SU-DHL-6 (cell line): ENCODE data around the gene SLC47A1.

ENCODE experiments used
- H2AFZ ChIP-seq: fragments of 200-600 bp; sonication (generic); 2 replicates; pipeline ENCODE4 v1.6.1; 2014; ENCODE audit warnings: low read depth, mild to moderate bottlenecking, moderate library complexity, mixed read lengths, antibody characterized with exemption, low read length; ENCODE audit not compliant: severe bottlenecking
- H3F3A ChIP-seq: fragments of 200-600 bp; shearing (Covaris generic); 2 replicates; pipeline ENCODE4 v1.6.0; 2016; ENCODE audit warnings: antibody characterized with exemption, mild to moderate bottlenecking; ENCODE audit not compliant: insufficient read depth
- H3K27ac ChIP-seq: fragments of 200-600 bp; sonication (generic); 2 replicates; pipeline ENCODE4 v1.5.1; 2016; ENCODE audit warnings: low read depth, mild to moderate bottlenecking, low read length, moderate library complexity, mixed read lengths
- H3K27me3 ChIP-seq: fragments of 200-600 bp; sonication (generic), shearing (Covaris generic); 2 replicates; pipeline ENCODE4 v1.6.0; 2014; ENCODE audit warnings: mild to moderate bottlenecking, low read length
- H3K36me3 ChIP-seq: fragments of 200-600 bp; sonication (generic); 2 replicates; pipeline ENCODE4 v1.6.1; 2014; ENCODE audit warnings: mild to moderate bottlenecking, low read length, mixed read lengths
- H3K4me2 ChIP-seq: fragments of 300-600, 200-600 bp; shearing (Covaris generic), sonication (generic); 2 replicates; pipeline ENCODE4 v1.6.0; 2014; ENCODE audit warnings: low read length, low read depth, mild to moderate bottlenecking; ENCODE audit not compliant: poor library complexity, severe bottlenecking
- H3K4me3 ChIP-seq: fragments of 200-600 bp; sonication (generic); 2 replicates; pipeline ENCODE4 v1.5.1; 2014; ENCODE audit warnings: antibody characterized with exemption, low read length, mild to moderate bottlenecking, mixed read lengths; ENCODE audit not compliant: insufficient read depth, poor library complexity, severe bottlenecking
- H3K79me2 ChIP-seq: fragments of 200-600 bp; sonication (generic); 2 replicates; pipeline ENCODE4 v1.6.1; 2014; ENCODE audit warnings: mild to moderate bottlenecking, low read length, moderate library complexity; ENCODE audit not compliant: insufficient read depth
- H3K9ac ChIP-seq: fragments of 200-600 bp; sonication (generic); 2 replicates; pipeline ENCODE4 v1.7.0; 2014; ENCODE audit warnings: mild to moderate bottlenecking, low read length
- H3K9me2 ChIP-seq: fragments of 200-600 bp; sonication (generic); replicated peaks from 2 replicates; pipeline ENCODE4 v1.6.1; 2014; ENCODE audit warnings: low read length; ENCODE audit not compliant: insufficient read depth
- H3K9me3 ChIP-seq: fragments of 200-600 bp; sonication (generic); 2 replicates; pipeline ENCODE4 v1.6.1; 2014; ENCODE audit warnings: low read length, mixed read lengths; ENCODE audit not compliant: insufficient read depth
- H4K20me1 ChIP-seq: fragments of 200-600 bp; sonication (generic); 2 replicates; pipeline ENCODE4 v1.6.1; 2014; ENCODE audit warnings: low read depth, mild to moderate bottlenecking, antibody characterized with exemption, low read length, moderate library complexity, mixed read lengths
- CTCF ChIP-seq: fragments of 200-600 bp; sonication (generic); IDR thresholded peaks from one replicate; pipeline ENCODE4 v1.5.1; 2017; ENCODE audit warnings: antibody characterized with exemption, mild to moderate bottlenecking, low read length, moderate library complexity; ENCODE audit not compliant: insufficient read depth, poor library complexity, severe bottlenecking
- EZH2phosphoT487 ChIP-seq: fragments of 200-600 bp; sonication (generic), shearing (Covaris generic); conservative IDR thresholded peaks from 2 replicates; pipeline ENCODE4 v1.6.1; 2018; ENCODE audit warnings: mild to moderate bottlenecking, antibody characterized with exemption, low read length, moderate library complexity, mixed read lengths

Gene SLC47A1

GRCh38 chr17:19546289-19547065, 12.8 kb downstream of the SLC47A1 start:
- no peaks in the 10 kb centered on the region for H4K20me1 ChIP-seq
- no peak overlapping the region for H2AFZ ChIP-seq
- H3K9me2 ChIP-seq = no peaks in the 10 kb centered on the region
- H3K9me3 ChIP-seq = no peaks in the 10 kb centered on the region
- no peak overlapping the region for H3K9ac ChIP-seq
- no peak overlapping the region for H3K4me2 ChIP-seq
- no peaks in the 10 kb centered on the region for H3K36me3 ChIP-seq
- H3K27me3 ChIP-seq = no peaks in the 10 kb centered on the region
- no peak overlapping the region for H3K4me3 ChIP-seq
- TF ChIP-seq EZH2phosphoT487 (no peak), CTCF (no peak)
- H3K79me2 ChIP-seq = no peaks in the 10 kb centered on the region
- no peak overlapping the region for H3K27ac ChIP-seq
- H3F3A ChIP-seq = no peaks in the 10 kb centered on the region

GRCh38 chr17:19549746-19550623, 16.3 kb downstream of the SLC47A1 start:
- no peak for TF ChIP-seq CTCF
- no peak for TF ChIP-seq EZH2phosphoT487
- H3F3A ChIP-seq = no peaks in the 10 kb centered on the region
- no peaks in the 10 kb centered on the region for H4K20me1 ChIP-seq
- H2AFZ ChIP-seq = no peak overlapping the region
- no peaks in the 10 kb centered on the region for H3K9me3 ChIP-seq
- no peak overlapping the region for H3K27ac ChIP-seq
- no peaks in the 10 kb centered on the region for H3K9me2 ChIP-seq
- H3K27me3 ChIP-seq = no peaks in the 10 kb centered on the region
- no peaks in the 10 kb centered on the region for H3K79me2 ChIP-seq
- no peak overlapping the region for H3K4me3 ChIP-seq
- H3K36me3 ChIP-seq = no peaks in the 10 kb centered on the region
- H3K4me2 ChIP-seq = no peak overlapping the region
- H3K9ac ChIP-seq = no peak overlapping the region

DNA sequence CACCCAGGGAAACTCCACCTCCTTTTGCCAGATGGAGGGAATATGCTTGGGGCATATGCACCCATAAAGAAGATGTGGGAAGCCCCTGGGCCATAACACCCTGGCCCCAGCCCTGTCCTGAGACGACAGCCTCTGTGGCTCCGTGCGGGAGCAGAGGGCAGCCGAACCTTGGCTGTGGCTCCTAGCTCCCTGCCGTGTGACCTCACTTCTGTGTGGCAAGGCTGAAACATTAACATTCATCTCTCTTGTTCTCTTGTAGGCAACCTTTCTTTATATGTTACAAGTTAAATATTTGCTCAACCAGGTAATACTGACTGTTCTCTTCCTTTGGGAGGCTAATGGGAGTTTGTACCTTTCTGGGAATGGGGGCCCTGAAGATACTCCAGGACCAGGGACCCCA, 17.5 kb downstream of the SLC47A1 start:
- Histone ChIP-seq H2AFZ (no peak overlapping the region), H3F3A (no peaks in the 10 kb centered on the region), H3K79me2 (no peaks in the 10 kb centered on the region), H3K36me3 (no peaks in the 10 kb centered on the region), H3K9ac (no peak overlapping the region), H3K4me2 (no peak overlapping the region), H3K9me3 (no peaks in the 10 kb centered on the region), H3K27me3 (no peaks in the 10 kb centered on the region), H4K20me1 (no peaks in the 10 kb centered on the region), H3K27ac (no peak overlapping the region), H3K9me2 (no peaks in the 10 kb centered on the region), H3K4me3 (no peak overlapping the region)
- no peak for TF ChIP-seq CTCF
- TF ChIP-seq EZH2phosphoT487 = no peak
